Measurements from ENCODE around the gene BLOC1S1.

DNA sequence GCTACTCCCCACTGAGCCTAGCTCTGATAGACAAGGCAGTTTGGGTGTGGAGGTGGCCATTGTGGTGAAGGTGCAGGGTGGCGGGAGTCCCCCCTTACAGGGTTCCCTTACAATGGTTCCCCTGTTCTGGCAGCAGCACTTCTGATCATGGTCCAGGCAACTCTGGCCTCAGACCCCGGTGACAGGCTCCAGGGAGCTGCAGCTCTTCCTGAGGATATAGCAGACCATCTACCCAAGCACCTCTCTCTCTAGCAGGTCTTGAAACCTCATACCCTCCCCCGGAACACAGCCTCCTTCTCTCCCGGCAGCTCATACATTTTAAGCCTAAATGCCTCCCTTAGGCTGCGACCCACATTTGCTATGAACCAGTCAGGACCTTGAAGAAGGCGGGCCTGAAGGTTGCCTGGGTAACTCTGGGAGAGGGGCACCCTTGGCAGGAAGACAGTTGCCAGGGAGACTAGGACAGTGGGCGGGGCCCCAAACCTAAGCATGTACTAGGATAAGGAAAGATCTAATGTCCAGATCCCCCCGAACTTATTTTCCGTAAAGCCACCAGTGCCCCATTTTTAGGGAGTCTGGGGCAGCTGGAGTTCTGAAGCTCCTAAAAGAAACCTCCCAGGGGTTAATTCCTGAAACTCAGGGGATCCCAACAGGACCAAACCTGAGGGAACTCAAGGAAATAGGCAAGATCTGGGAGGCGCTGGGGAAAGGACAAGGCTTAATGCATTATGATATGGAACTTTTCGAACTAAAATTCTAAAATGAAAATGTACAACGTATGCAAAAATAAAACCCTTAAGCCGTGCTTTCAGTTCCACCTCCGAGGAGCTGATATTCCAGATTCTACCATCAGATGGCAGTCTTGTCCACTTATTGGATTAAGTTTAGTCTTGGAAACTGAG, 22.5 kb downstream of the BLOC1S1 start:
- TF ChIP-seq POLR2AphosphoS5 (IDR thresholded peaks at IDR 0.05) (peak in 1 of 3 donors; percentile 52), POLR2A (IDR thresholded peaks at IDR 0.05) (no peak), EP300 (IDR thresholded peaks at IDR 0.05) (no peak)
- TF ChIP-seq, protein P1, sequence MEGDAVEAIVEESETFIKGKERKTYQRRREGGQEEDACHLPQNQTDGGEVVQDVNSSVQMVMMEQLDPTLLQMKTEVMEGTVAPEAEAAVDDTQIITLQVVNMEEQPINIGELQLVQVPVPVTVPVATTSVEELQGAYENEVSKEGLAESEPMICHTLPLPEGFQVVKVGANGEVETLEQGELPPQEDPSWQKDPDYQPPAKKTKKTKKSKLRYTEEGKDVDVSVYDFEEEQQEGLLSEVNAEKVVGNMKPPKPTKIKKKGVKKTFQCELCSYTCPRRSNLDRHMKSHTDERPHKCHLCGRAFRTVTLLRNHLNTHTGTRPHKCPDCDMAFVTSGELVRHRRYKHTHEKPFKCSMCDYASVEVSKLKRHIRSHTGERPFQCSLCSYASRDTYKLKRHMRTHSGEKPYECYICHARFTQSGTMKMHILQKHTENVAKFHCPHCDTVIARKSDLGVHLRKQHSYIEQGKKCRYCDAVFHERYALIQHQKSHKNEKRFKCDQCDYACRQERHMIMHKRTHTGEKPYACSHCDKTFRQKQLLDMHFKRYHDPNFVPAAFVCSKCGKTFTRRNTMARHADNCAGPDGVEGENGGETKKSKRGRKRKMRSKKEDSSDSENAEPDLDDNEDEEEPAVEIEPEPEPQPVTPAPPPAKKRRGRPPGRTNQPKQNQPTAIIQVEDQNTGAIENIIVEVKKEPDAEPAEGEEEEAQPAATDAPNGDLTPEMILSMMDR (IDR thresholded peaks at IDR 0.05), result peak in 5 of 7 experiments; percentile 75 to 94 (median 86)
